Liver (tissue), 9 donors: ENCODE measurements around the gene LAG3. TPM values are rescaled to one million over a fixed set of nuclear protein-coding genes. Genes with fewer than 3 reads are reported as not detected.
A peak's percentile ranks its signal among the peaks of the same experiment; 100 is the strongest.

Experiments
- DNase-seq: peaks from one replicate; pipeline ENCODE4 v3.0.0-alpha.2; 2017; ENCODE audit warnings: low spot score
- H3K27ac ChIP-seq, 2 donors: one replicate each; pipeline ENCODE4 v1.7.0; 2013; ENCODE audit warnings: inconsistent platforms in 2 of 2, low read length in 2 of 2, control low read depth in 1 of 2, low read depth in 1 of 2, mild to moderate bottlenecking in 1 of 2
- H3K27me3 ChIP-seq, 4 donors: one replicate each; pipeline versions ENCODE4 v1.6.1 to v1.7.0; 2013; ENCODE audit warnings: low read length in 3 of 4, inconsistent platforms in 1 of 4, mild to moderate bottlenecking in 1 of 4, moderate library complexity in 1 of 4; ENCODE audit not compliant: control insufficient read depth in 4 of 4, insufficient read depth in 4 of 4
- H3K36me3 ChIP-seq, 4 donors: one replicate each; pipeline versions ENCODE4 v1.6.1 to v1.7.0; 2013; ENCODE audit warnings: low read length in 3 of 4, mild to moderate bottlenecking in 3 of 4, low read depth in 1 of 4, moderate library complexity in 1 of 4; ENCODE audit not compliant: control insufficient read depth in 4 of 4, insufficient read depth in 3 of 4
- H3K4me1 ChIP-seq, 4 donors: one replicate each; pipeline versions ENCODE4 v1.6.1 to v1.7.0; 2013; ENCODE audit warnings: low read length in 3 of 4, mild to moderate bottlenecking in 3 of 4, moderate library complexity in 1 of 4; ENCODE audit not compliant: control insufficient read depth in 4 of 4, insufficient read depth in 4 of 4
- H3K4me3 ChIP-seq, 3 donors: one replicate each; pipeline versions ENCODE4 v1.6.1 to v1.7.0; 2013; ENCODE audit warnings: low read length in 3 of 3, control low read depth in 1 of 3, low read depth in 1 of 3, mild to moderate bottlenecking in 1 of 3
- H3K9ac ChIP-seq, 2 donors: one replicate each; pipeline ENCODE4 v1.7.0; 2013; ENCODE audit warnings: low read length in 2 of 2, mild to moderate bottlenecking in 2 of 2, moderate library complexity in 2 of 2, control low read depth in 1 of 2, low read depth in 1 of 2
- H3K9me3 ChIP-seq, 4 donors: one replicate each; pipeline versions ENCODE4 v1.6.1 to v1.7.0; 2013; ENCODE audit warnings: low read length in 3 of 4; ENCODE audit not compliant: control insufficient read depth in 4 of 4
- EGR1 ChIP-seq, 2 donors: IDR thresholded peaks; 2 replicates each; pipeline ENCODE4 v1.6.1; 2016 to 2018; ENCODE audit warnings: antibody characterized with exemption in 2 of 2, low read depth in 2 of 2
- FOXA1 ChIP-seq: IDR thresholded peaks from 2 replicates; pipeline ENCODE4 v1.6.1; 2016; ENCODE audit warnings: antibody characterized with exemption
- GABPA ChIP-seq, 2 donors: IDR thresholded peaks in 1 of 2; conservative IDR thresholded peaks in 1 of 2; 2 replicates each; pipeline ENCODE4 v1.6.1; 2016; ENCODE audit warnings: antibody characterized with exemption in 2 of 2, mild to moderate bottlenecking in 1 of 2, moderate library complexity in 1 of 2
- HNF4A ChIP-seq, 2 donors: conservative IDR thresholded peaks; 2 replicates each; pipeline ENCODE4 v1.6.1; 2016; ENCODE audit warnings: antibody characterized with exemption in 2 of 2, mild to moderate bottlenecking in 2 of 2
- RAD21 ChIP-seq, 2 donors: IDR thresholded peaks; 2 replicates each; pipeline ENCODE4 v1.6.1; 2016; ENCODE audit warnings: antibody characterized with exemption in 2 of 2, mild to moderate bottlenecking in 2 of 2
- RXRA ChIP-seq, 2 donors: IDR thresholded peaks; 2 replicates each; pipeline ENCODE4 v1.6.1; 2017 to 2018; ENCODE audit warnings: antibody characterized with exemption in 2 of 2, mild to moderate bottlenecking in 1 of 2
- SP1 ChIP-seq: IDR thresholded peaks from 2 replicates; pipeline ENCODE4 v1.6.1; 2018; ENCODE audit warnings: antibody characterized with exemption, mild to moderate bottlenecking
- TAF1 ChIP-seq: conservative IDR thresholded peaks from 2 replicates; pipeline ENCODE4 v1.6.1; 2016; ENCODE audit warnings: antibody characterized with exemption, mild to moderate bottlenecking
- YY1 ChIP-seq: IDR thresholded peaks from 2 replicates; pipeline ENCODE4 v1.6.1; 2016; ENCODE audit warnings: antibody characterized with exemption, mild to moderate bottlenecking
- WGBS: extraction: QIAGEN DNeasy Blood & Tissue Kit; methylation state at CpG from one replicate; pipeline ENCODE4 v1.1.7; 2013; 5-methylcytosine and 5-hydroxymethylcytosine counted together
- polyA plus RNA-seq, 2 donors: library from polyadenylated mRNA; stranded (reverse) in 1 of 2; unstranded in 1 of 2; fragments of 200-250 nt in 1 of 2; fragments of >200 nt in 1 of 2; fragmentation: Nextera tagmentation in 1 of 2; extraction: Ambion mirVana in 1 of 2; gene quantifications; one replicate each; pipeline versions ENCODE4 v1.2.1 to v1.2.3, GENCODE V29; 2013 to 2015
- total RNA-seq, 2 donors: library from RNA; depleted of rRNA; stranded (reverse); fragments of >200 nt; gene quantifications; one replicate each; pipeline ENCODE4 v1.2.3, GENCODE V29; 2014
- TF ChIP-seq, protein P1 (sequence below): IDR thresholded peaks from 2 replicates; pipeline ENCODE4 v1.6.1; 2016; ENCODE audit warnings: antibody characterized with exemption
- TF ChIP-seq, protein P2 (sequence below): fragments of 150-350 bp; IDR thresholded peaks from 2 replicates; pipeline ENCODE4 v1.5.1; 2017; ENCODE audit warnings: improper control_type of control experiment, low read depth, low read length; ENCODE audit not compliant: missing input control
- TF ChIP-seq, protein P3 (sequence below): IDR thresholded peaks from 2 replicates; pipeline ENCODE4 v1.6.1; 2016; ENCODE audit warnings: antibody characterized with exemption
- donor health status: healthy.
- donor health status: healthy.
- donor health status: healthy.
- donor health status: healthy.
- donor health status: healthy.

LAG3 gene
- total and polyA plus RNA-seq, 4 donors = 0.14 to 1.2 (median 0.47) TPM

DNA sequence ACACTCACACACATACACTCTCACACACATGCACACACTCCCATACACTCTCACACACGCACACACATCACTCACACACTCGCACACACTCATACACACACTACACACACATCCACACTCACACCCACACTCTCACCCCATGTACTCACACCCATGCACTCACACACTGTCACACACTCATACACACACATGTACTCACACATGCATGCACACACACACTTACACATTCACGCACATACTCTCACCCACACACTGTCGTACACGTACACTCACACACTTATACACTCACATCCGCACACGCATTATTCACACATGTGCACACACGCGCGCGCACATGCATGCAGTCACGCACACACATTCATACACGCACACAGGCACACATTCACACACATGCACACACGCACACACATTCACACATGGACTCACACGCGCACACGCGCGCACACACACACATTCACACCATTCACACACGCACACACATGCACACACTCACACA is 45.4 kb downstream of the LAG3 start:
- H3K27me3 ChIP-seq = no peaks in the 10 kb centered on the region
- no peaks in the 10 kb centered on the region for H3K9me3 ChIP-seq
- H3K36me3 ChIP-seq = no peaks in the 10 kb centered on the region
- H3K9ac ChIP-seq = no peak overlapping the region
- no peak for DNase-seq
- WGBS = 85% methylated on average over 20 of the region's 20 CpGs
- H3K27ac ChIP-seq = peak overlapping the region in 1 of 2 donors; percentile 72
- peak overlapping the region in 1 of 3 donors; percentile 4 for H3K4me3 ChIP-seq
- peaks cover 0 to 38% (median 28%) of the 10 kb centered on the region in 4 donors for H3K4me1 ChIP-seq
- TF ChIP-seq GABPA (IDR thresholded peaks at IDR 0.05 in 1 of 2, conservative IDR thresholded peaks at IDR 0.05 in 1 of 2) = no peak
- no peak for TF ChIP-seq RXRA (IDR thresholded peaks at IDR 0.05)
- TF ChIP-seq EGR1 (IDR thresholded peaks at IDR 0.05; ENCODE audit: low read depth in 2 of 2) = no peak

DNA sequence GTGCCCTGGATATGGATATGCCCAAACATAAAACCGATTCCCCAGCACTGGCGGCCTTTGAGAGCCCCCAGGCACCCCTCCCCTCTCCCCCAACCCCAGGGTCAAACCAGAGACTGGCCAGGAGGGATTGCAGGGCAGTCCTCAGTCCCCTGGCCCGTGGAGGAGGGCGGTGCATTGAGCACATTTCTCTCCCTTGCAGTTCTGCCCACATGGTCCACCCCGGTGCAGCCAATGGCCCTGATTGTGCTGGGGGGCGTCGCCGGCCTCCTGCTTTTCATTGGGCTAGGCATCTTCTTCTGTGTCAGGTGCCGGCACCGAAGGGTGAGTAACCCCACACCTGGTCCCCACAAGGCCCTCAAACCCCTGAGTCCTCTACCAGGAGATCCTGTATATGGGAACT is 45.9 kb downstream of the LAG3 start:
- Histone ChIP-seq H3K36me3 (no peaks in the 10 kb centered on the region), H3K4me1 (peaks cover 0 to 38% (median 28%) of the 10 kb centered on the region in 4 donors), H3K27ac (peak overlapping the region; percentile 60 to 72), H3K27me3 (no peaks in the 10 kb centered on the region), H3K4me3 (peak overlapping the region in 2 of 3 donors; percentile 14 to 71), H3K9me3 (no peaks in the 10 kb centered on the region), H3K9ac (peak overlapping the region in 1 of 2 donors; percentile 77)
- WGBS = 50% methylated on average over 10 of the region's 10 CpGs
- TF ChIP-seq SP1 (peak; percentile 52), GABPA (IDR thresholded peaks at IDR 0.05 in 1 of 2, conservative IDR thresholded peaks at IDR 0.05 in 1 of 2) (no peak), RXRA (IDR thresholded peaks at IDR 0.05) (peak in 1 of 2 donors; percentile 20)
- peak; percentile 66 for DNase-seq

DNA sequence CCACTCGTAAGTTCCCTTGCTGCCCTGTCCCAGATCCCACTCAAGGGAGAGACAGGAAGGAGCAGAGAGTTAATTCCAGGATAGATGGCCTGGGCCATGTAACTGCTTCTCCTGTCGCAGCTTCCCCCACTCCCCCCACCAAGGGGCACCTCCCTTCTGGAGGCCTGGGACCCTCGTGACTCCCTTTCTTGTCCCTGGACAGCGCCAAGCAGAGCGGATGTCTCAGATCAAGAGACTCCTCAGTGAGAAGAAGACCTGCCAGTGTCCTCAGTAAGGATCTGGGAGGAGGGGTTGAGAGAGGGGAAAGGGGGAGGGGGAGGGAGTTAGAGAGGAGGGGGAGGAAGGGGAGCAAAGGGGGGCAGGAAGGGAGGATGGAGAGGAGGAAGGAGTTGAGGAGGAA is 46.3 kb downstream of the LAG3 start:
- Histone ChIP-seq H3K36me3 (no peaks in the 10 kb centered on the region), H3K4me3 (peak overlapping the region in 2 of 3 donors; percentile 26 to 71), H3K27ac (peak overlapping the region; percentile 60 to 72), H3K9me3 (no peaks in the 10 kb centered on the region), H3K9ac (peak overlapping the region in 1 of 2 donors; percentile 77), H3K27me3 (no peaks in the 10 kb centered on the region), H3K4me1 (peaks cover 0 to 38% (median 28%) of the 10 kb centered on the region in 4 donors)
- no peak for TF ChIP-seq RAD21 (IDR thresholded peaks at IDR 0.05)
- TF ChIP-seq TAF1 = no peak
- TF ChIP-seq, protein P1, sequence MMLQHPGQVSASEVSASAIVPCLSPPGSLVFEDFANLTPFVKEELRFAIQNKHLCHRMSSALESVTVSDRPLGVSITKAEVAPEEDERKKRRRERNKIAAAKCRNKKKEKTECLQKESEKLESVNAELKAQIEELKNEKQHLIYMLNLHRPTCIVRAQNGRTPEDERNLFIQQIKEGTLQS = no peak
- TF ChIP-seq FOXA1 = no peak
- no peak for TF ChIP-seq RXRA (IDR thresholded peaks at IDR 0.05)
- TF ChIP-seq, protein P2, sequence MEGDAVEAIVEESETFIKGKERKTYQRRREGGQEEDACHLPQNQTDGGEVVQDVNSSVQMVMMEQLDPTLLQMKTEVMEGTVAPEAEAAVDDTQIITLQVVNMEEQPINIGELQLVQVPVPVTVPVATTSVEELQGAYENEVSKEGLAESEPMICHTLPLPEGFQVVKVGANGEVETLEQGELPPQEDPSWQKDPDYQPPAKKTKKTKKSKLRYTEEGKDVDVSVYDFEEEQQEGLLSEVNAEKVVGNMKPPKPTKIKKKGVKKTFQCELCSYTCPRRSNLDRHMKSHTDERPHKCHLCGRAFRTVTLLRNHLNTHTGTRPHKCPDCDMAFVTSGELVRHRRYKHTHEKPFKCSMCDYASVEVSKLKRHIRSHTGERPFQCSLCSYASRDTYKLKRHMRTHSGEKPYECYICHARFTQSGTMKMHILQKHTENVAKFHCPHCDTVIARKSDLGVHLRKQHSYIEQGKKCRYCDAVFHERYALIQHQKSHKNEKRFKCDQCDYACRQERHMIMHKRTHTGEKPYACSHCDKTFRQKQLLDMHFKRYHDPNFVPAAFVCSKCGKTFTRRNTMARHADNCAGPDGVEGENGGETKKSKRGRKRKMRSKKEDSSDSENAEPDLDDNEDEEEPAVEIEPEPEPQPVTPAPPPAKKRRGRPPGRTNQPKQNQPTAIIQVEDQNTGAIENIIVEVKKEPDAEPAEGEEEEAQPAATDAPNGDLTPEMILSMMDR = no peak
- TF ChIP-seq SP1 = no peak
- TF ChIP-seq YY1 = no peak
- no peak for TF ChIP-seq HNF4A (conservative IDR thresholded peaks at IDR 0.05)
- TF ChIP-seq, protein P3, sequence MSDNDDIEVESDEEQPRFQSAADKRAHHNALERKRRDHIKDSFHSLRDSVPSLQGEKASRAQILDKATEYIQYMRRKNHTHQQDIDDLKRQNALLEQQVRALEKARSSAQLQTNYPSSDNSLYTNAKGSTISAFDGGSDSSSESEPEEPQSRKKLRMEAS = no peak
- WGBS = 59% methylated on average over 5 of the region's 5 CpGs
- DNase-seq = no peak
